Measurements from ENCODE around the gene IRF4.

IRF4 gene

DNA sequence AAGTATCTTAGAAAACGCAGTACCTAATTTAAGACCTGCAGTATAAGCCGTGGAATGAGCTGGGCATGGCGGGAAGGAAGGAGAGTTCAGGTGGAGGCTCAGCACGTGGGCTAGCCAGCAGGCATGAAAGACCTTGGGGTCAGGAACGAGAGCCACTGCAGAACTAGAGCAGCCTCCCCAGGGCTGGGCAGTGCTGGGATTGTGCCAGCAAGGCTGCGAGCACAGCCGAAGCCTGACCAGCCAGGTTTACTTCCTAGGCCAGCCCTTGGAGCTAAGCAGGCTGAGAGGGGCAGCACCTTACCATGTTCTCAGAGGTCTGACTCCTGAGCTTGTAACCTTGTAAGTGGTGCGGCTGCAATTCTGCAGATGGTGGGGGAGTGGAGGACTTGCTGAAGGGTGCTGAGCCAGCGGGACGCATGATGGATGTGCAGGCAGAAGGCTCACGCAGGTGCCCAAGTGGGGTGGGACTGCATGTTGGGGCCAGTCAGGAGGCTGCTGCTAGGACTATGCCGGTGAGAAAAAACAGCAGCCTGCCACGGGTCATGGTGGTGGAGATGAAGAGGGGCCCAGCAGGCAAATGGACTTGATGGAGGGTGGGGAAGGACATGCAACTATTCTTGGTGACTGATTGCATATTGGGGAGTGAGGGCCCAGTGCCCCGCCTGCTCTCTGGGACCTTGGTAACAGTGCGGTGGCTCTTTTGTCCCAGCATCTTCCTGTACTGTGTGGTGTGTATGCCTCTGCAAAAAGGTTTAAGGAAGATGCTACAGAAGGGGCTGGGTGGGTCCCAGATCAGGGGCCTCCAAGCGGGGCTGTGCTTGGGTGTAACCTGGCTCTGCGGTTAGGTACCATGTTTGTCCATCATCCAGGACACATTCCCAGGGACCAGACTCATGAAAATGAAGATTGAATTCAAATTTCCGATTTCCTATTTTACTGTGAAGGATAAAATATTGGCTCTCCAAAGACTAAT is 37.6 kb upstream of the IRF4 start:
- DNase-seq: no peak

- DNase-seq: no peak
Observed at GRCh38 chr6:354631-355280, 36.8 kb upstream of the IRF4 start.

- DNase-seq: no peak
Observed at GRCh38 chr6:355373-356208, 36.0 kb upstream of the IRF4 start.

GRCh38 chr6:356828-357251 is 34.7 kb upstream of the IRF4 start:
- no peak for DNase-seq

GRCh38 chr6:357261-357790 is 34.2 kb upstream of the IRF4 start:
- no peak for DNase-seq

DNA sequence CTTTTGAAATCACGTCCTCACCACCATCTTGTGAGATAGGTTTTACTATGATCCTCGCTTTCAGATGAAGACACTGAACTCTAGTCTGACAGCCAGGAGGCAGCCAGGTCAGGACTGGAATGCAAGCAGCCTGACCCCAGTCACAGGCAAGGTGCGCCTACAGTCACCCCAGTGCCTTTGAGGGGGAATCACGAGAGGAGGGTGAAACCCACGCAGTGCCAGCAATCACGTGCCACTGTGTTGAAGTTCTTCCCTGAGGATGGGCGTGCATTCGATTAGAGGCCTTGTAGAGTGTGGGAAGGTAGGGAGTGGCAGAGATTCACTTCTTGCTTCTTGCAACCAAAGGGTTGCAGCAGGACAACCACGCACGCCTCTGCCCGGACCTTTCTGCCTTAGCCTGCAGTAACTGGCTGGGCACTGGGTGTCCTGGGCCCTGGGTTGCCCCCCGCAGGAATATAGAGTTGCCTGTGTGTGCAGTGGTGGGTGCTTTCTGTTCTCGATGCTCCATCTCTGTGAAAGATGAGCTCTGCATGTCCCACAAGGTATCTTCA is 33.7 kb upstream of the IRF4 start:
- DNase-seq: no peak

DNA sequence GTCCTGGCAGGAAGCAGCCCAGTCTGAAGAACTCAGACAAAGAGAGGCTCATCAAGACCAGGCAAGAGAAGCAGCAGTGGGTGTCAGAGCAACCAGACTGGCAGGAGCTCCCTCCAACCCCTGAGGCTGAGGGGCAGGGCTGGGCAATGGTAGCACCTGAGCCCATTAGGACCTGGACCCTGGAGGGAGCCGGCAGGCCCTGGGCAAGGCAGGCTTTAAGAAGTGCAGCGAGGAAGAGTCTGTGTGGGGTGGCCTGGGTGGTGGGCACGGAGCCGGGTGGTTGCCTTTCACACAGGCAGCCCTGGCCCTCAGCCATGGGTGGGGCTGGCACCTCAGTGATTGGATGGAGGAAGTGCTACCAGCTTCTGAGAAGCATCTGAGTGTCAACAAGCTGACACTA is 33.1 kb upstream of the IRF4 start:
- no peak for DNase-seq

DNA sequence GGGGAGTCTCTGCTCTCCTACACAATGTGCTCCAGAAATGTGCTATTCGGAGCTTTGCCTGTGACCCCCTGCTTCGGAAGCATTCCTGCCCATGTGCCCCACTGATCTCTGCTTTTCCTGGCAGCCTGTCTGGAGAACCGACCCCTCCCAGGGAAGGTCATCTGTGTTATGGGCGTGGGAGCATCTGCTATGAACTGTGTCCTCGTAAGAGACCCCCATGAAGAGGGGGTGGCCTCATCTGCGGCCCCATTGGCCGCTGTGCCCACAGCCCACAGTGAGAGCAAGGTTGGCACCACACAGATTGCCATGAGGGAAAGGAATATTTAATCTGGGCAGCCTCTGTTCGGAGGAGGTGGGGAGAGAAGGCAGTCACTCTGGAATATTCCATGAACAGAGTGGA is 32.7 kb upstream of the IRF4 start:
- no peak for DNase-seq

- no peak for DNase-seq
Observed at GRCh38 chr6:359261-360035, 32.1 kb upstream of the IRF4 start.

DNA sequence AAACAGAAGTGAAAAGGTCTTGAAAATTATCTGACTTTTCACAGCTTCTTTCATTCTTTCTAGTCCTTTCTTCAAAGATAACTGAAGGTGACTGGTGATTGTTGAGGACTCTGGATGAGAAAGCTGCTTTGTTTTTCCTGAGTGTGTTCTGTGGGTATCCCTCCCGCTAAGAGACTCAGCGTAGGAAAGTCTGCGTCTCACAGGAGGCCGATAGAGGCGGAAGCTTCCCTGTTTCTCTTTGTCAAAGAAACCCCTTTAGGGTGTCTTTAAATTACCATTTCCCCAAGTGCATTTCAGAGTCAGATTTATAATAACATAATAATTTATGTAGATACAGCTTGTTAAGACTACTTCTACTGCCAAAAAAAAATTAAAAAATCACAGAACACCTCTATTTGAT is 31.2 kb upstream of the IRF4 start:
- DNase-seq: no peak

DNA sequence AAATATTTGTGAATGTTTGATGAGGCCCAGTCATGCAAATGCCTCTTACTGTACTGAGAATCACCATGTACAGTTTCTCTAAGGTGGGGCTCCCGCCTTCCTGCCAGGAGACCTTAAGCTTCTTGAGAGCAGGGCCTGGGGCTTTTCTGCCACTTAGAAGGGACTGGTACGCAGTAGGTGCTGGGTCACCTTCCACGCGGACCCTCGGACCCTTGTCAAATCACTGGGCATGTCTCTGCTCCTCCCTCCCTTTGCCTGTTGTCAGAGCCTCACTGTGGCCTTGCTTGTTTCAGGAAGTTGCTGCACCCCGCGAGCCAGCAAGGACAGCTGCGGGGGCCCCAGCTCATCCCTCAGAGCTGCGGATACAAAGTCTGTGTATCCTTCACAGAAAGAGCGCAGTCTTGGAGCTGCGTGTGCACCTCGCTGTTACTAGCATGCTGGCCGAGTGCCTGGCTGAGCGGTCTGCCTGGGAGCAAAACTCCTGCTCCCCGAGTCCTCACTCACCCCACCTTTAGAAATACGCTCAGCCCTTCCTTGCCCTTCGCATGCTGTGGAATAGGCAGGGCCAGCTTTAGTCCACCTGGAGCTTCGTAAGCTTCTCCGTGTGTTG is 30.7 kb upstream of the IRF4 start:
- DNase-seq: no peak

GRCh38 chr6:361411-362132 is 30.0 kb upstream of the IRF4 start:
- DNase-seq: no peak

DNA sequence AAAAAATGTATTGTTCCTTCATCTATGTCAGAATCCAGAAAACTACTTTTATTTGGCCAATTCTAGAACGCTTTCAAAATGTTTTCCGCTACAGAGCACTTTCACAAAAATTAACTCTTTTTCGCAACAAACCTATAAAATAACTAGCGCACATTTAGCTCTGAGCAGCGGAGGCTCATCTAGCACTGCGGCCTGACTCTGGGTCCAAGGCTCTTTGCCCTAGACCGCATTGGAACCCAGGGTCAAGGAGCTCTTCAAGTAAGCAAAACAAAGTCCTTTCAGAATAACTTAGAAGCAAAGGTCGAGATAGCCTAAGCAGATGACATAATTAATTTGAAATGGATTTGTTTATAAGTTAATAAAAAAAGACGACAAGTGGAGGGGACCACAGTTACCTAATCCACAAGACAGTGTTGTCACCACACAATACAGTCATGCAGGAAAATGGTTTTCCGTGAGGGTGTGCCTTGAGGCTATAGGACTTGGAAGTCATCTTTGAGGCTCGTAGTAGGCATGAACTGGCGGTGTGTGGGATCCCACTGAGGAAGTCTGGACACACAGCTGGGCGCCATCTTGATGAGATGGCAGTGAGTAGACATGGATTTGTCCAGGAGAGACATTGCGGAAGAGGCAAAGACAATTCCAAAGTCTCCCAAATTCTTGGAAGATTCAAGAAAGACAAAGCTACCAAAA is 29.2 kb upstream of the IRF4 start:
- no peak for DNase-seq

- DNase-seq: no peak
Observed at GRCh38 chr6:362924-363249, 28.7 kb upstream of the IRF4 start.

DNA sequence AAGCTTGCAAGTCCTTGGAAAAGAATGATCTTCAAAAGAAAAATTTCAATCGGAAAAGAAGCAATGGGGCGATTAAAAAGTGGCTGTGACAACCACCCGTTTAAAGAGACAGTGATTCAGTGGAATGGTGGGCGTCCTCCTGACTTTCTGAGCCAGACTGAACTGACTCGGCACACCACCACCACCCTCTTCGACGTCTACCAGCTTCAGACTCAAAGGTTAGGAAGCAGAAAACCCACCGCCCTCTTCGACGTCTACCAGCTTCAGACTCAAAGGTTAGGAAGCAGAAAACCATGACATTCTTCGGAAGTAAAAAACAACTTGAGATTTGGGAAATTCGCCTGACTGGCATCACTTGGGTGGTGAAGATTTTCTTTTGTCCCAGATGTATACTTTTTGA is 28.3 kb upstream of the IRF4 start:
- DNase-seq: no peak

DNA sequence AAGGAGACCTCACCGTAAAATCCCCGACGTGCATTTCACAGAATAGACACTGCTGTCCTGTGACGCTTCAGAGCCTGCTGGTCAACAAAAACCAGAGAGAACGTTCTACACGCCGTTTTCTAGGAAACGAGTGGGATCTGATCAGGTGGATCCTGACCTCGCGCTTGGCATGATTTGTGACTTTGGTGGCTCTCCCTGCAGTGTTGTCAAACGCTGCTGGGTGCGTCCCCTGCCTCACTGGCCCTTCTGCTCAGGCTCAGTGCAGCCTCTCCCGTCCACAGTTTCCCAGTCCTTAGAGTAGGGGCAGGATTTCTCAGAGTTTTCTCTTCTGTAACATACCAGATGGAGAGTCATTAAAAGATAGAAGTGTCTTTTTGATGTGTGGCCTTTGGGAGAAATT is 27.6 kb upstream of the IRF4 start:
- DNase-seq: no peak

GRCh38 chr6:364609-365540 is 26.7 kb upstream of the IRF4 start:
- no peak for DNase-seq

- no peak for DNase-seq
Observed at GRCh38 chr6:365835-366234, 25.7 kb upstream of the IRF4 start.
